EH (cell line): ENCODE results near the gene CLEC16A.
"Not testable (repeated sequence)": the region's sequence is repeated elsewhere in the genome, so short reads cannot be mapped to it uniquely, and the experiment has no call there.

ENCODE experiments used
- DNase-seq: peaks from one replicate; pipeline ENCODE4 v3.0.0-alpha.2; 2015; ENCODE audit warnings: low read depth

Gene CLEC16A

DNA sequence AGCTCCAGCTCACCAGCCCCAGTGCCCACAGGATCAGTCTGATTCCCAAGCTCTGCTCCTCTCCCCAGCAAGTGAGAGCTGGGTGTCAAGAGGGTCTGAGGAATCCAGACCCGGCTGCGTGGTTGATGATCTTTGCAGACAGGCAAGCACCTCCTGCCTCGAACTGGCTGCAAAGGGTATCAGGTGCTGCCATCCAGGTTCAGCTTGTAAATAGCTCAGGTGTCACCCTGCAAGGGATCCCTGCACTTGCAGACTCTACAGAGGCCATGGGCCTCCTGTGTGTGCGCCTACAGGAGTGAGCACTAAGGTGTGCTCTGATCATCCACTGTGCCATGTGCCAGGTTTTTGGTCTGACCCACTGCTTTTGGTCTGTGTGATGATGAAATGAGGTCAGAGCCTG is 18.3 kb upstream of the CLEC16A start:
- DNase-seq: no peak

DNA sequence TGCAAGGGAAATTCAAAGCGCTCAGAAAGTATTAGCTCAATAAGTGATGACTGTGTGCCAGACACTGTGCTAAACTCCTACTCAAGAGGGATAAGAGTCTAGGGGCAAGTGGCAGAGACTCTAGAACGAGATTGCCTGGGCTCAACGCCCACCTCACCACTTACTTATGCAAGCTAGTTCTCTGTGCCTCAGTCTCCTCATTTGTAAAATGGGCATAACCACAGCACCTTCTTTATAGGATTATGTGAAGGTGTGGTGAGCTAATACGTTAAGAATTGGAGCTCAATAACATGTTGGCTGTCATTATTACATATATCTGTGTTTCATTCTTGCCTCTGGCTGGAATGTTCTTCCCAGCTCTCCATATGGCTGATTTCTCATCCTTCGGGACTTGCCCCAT is 17.5 kb upstream of the CLEC16A start:
- no peak for DNase-seq

DNA sequence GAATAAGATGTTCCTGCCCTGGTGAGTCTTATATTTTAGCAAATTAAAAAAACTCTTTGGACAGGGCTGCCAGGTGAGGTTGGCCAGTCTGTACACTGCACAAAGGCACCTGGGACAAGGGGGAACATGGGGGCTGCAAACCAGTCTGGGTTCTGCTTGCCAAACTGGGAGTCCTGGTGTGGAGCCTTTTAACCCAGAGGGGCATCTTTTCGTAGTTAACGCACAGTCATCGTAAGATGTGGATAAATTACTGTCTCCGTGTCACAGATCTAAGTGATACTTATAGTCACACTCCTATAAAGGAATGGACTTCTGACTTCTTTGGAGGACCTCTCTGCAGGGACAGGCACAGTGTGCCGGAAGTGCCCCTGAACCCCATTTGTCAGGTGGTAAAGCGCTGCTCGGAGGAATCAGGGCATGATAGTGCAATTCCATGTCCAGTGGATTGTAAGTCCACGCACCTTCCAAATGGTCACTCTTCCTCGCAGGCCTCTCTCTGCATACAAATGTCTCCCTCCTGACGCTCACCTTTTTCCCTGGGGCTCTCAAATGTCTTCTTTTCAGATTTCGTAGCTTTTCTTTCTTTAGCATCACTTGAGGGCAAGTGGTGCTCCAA is 16.8 kb upstream of the CLEC16A start:
- no peak for DNase-seq

DNA sequence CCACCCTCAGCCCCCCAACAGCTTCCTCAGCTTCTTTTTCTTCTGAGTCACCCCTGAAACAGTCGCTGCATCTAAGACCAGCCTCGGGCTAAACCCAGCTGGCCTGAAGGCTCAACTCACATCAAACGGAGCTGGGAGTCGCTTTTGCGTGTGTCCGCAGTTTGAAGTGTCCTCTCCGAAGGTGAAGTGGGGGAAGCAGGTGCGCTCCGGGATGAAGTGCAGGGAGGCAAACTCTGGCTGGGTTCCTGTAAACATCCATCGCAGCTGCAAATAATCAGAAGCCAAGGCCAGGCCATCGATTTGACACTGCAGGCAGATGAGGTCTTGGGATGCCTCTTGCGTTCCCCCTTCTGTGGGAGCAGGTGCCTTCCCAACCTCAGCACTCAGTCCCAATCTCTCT is 15.3 kb upstream of the CLEC16A start:
- DNase-seq: not testable (repeated sequence)

DNA sequence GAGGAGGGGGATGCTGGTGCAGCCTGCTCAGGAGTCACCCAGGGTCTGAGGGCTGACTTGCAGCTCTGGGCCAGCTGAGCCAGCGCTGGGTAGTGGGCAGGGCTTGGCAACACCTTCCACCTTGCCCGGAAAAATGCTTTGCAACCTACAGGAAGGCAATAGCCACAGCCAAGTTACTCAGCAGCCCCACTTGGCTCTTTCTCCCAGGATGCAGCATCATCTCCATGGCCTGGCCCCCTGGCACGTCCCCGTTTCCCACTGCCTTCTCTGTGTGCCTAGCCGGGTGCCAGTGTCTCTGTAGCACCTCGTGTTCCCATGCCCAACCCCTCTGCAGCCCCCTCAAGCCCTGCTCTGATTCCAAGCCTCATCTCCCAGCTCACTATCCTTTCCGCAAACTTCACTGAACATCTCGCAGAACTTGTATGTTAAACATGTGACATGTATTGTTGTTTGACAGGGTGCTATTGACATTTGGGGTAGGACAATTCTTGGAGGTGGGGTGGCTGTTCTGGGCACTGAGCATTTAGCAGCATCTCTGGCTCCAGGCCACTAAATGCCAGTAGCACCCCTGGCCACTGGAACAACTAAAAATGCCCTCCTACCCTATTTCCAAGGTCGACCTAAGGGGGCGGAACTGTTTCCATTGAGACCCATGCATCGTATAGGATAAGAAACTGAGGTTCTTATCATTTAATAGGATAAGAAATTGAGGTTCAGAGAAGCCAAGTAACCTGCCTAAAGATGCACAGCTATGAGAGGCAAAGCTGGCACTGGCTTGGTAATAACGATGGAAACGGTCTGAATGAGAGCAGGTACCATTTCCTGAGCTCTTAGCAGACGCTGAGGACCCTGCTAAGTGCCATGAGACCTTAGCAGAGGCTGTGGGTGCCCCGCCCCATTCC is 14.3 kb upstream of the CLEC16A start:
- DNase-seq: no peak

DNA sequence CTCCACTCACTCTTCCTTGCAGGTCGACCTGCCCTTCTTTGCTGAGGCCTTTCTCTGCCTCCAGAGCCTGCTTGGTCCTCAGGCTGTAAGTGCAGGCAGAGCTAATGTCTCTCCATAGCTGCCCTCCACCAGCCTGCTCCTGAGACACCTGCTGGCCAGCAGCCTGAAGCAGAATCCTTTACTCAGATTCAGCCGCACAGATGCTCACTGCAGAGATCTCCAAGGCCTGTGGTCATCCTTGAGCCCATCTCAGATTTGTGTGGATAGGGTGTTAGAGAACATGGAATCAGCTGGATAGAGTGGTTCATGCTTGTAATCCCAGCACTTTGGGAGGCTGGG is 13.6 kb upstream of the CLEC16A start:
- no peak for DNase-seq

DNA sequence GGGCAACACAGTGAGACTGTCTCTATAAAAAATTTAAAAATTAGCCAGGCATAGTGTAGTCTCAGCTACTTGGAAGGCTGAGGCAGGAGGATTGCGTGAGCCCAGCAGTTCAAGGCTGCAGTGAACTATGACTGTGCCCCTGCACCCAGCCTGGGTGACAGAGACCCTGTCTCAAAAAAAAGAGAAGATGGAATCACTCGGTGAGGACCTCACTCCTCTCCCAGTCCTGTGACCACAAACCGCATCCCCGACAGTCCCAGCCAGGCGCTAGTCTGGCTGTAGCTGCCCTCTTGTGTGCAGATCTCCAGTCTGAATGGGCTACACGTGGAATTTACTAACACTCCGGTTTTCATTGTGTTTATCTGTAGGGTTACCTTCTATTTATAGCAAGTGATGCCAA is 13.2 kb upstream of the CLEC16A start:
- no peak for DNase-seq

DNA sequence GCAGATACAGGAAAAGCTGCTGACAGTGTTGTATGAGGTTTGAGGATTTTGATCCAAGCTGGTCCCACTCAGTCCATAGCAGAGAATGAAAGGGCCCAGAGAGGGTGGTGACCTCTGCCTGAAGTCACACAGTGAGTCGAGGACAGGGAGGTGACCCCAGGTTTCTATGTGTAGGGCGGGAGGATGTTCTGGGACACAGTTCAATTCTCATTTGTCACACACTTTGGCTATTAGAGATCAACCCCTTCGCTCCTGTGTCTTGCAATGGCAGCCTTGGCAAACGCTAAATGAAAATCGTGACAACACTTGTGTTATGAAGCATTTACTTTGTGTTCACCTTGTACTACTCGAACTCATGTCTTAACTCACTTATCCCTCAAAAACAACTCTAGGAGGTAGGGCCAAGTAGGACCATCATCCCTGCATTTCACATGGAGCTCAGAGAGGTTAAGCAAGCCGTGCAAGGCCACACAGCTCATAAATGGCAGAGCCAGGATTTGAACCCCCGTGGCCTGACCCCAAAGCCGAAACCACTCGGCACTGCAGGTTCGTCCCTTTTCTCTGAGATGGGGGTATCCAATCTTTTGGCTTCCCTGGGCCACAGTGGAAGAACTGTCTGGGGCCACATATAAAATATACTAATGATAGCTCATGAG is 12.3 kb upstream of the CLEC16A start:
- DNase-seq: no peak

DNA sequence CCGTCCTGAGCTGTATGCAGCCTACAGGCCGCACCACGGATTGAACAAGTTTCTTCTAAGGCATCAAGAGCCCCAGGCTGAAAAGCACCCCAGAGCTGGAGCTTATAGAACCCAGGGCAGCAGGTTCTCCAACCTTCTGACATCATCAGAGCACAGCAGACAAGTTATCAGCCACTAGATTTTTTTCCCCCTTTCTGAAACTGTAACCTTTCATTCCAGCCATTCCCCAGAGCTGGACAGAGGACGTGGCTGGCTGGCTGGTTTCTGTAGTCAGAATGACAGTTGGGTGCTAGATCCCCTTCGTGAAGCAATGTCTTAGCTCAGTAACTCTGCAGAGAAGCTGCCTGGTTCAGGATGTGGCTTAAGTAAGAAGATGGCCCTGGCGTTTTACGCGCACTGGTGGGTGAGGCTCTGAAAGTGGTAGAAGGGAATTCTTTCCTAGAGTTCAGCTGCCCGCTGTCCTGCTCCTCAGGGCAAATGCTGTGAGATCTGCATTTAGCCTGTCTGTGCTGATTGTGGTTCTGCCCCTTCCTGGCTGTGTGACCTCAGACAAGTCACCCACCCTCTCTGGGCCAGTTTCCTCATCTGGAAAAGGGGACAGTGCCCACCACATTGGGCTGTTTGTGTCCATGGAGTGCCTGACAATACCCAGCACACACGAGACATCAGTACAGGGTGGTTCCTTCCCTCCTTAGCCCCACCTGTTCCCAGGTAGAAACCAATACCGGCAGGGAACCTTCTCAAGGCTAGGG is 11.2 kb upstream of the CLEC16A start:
- no peak for DNase-seq

DNA sequence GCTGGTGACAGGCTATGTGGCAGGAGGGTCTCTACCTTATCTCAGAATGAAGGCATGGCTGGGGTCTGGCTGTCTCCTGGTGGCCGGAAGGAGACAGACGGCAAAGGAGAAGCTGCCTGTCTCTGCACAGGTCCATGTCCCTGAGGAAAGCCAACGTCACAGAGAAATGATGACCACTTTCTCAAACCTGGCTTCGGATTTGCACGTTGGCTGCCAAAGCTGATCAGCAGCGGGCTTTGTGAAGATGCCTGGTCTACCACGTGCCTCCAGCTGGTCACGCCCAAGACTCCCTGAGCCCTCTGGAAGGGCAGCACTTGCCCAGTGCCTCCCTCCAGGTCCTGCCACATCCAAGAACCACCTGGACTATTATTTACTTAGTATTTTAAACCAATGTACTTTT is 10.5 kb upstream of the CLEC16A start:
- no peak for DNase-seq

DNA sequence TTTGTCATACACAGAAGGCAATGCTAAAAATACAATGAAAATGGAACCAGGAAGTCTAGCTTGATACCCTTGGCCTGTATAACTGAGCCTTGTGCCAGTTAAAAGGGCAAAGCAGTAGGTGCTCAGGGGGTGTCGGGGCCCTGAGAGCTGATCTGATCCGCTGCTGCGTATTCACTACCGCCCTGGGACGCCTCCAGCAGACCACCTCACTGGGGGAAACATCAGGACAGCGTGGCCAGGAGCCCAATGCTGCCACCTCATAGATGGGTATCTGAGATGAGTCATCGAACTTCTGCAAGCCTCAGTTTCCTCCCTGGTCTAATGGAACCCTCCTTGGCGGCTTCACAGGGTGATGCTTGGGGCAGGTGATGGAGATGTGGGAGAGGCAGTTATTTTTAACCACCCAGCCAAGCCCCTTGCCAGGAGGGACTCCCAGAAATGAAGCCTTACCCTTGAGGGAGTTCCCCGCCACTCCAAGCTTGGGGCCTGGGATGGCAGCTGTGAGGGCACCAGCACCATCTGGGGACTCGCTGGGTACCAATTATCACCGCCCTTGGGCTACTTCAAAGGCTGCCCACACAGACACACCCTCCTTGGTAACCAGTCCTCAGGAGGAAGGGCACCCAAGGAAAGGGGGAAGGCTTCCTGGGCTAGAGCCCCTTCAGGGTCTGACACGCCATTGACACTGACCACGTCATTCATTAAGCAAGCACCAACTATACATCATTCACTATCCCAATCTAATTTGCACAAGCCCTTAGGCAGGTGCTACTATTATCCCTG is 9.8 kb upstream of the CLEC16A start:
- DNase-seq: no peak

DNA sequence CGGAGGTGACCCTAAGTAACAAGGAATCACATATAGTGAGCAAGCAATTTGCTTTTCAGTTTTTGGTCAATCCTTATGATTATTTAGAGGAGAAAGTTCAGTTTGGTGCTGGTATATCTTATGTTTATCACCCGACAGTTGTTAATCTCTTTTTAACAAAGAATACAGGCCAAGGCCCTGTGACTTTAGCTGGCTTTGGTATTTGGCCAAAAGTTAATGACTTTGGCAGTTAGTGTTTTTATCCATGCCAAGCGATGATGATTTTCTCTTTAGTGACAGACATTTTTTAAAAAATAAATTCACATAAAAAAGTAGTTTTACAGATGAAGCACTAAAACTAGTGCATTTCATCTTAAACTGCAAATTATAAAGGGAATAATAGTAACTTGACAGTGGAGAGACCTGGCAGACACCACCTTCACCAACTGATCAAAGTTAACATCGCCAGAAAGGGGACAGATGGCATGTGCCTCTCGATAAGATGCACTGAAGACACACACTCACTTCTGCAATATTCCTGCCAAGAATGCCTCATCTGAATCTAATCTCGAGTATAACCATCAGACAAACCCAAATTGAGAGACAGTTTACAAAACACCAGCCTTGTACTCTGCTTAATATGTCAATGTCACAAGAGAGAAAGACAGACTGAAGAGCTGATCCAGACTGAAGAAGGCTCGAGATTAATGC is 9.0 kb upstream of the CLEC16A start:
- DNase-seq: no peak

DNA sequence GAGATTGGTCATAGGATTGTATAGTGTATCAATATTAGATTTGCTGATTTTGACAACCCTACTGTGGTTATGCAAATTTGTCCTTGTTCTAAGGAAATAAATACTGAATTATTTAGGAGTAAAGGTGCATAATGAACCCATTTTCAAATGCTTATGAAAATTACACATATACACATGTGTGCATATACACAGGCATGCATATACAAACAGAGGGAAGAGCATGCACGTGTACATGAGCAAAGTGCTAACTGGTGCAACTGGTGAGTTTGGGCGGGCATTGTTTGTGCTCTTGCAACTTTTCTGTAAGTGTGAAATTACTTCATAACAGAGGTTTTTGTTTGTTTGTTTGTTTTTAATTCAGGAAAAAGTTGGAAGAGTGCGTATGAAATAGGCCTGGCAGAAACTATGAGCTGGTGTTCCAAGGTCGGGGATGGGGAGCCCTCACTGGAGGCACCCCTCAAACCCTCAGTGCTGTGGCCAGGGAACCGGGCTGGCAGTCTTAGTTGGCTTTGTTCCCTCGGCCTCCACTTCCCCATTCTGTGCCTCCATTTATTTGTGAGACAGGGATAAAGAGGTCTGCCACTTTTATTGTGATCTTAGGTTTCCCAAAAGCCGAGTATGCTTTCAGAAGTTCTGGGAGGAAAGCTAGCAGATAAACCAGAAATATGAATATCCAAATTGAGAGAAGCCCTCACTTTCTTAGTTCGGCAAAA is 7.9 kb upstream of the CLEC16A start:
- DNase-seq: no peak

DNA sequence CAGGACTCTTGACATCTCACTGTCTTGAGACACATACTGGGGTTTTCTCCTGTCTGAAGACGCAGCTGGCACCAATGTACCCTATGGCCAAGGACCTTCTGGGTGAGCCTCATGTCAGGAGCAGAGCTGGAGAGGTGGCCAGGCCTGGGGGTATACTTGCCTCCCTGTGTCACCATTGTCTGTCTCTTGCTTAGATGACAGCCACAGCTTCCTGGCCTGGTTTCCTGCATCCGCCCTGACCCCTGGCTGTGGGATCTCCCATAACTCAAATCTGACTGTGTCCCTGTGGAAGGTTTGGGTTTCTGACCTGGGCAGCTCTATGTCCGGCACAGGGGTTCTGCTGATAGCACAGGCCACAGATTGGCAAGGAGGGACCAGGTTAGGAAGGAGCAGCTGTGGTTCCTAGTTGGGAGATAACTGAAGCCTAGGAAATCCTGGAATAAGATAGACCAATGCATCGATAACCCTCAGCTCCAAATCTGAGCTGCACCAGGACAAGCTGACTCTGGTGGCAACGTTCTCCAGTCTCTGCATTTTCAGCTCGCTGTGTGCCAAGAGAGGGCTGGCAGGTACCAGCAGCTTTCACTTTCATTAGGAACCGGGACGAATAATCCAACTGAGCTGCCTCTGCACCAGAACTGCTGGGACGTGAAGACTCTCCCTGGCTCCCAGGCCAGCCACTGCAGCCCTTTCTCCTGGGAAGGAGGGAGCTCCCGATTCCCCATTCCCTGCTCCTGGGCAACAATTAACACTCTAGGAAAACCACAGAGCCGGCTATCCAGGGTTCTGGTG is 7.1 kb upstream of the CLEC16A start:
- no peak for DNase-seq

DNA sequence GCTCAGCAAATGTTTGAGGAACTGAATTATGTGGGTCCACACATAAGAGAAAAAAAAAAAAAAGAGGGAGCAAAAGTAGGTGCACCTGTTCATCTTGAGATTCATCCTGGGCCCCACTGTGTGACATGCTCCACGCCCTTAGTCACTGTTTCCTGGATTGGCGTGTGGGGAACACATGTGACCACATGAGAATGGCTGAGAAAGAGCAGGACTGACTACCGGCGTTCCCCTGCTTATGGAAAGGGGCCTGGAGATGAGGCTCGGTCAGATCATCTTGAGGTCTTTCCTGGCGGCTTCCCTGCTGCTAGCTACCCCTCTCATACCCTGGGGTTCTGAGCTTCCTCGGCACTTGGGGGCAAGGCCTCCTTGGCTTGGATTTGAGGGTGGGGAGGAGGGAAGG is 6.0 kb upstream of the CLEC16A start:
- DNase-seq: no peak

DNA sequence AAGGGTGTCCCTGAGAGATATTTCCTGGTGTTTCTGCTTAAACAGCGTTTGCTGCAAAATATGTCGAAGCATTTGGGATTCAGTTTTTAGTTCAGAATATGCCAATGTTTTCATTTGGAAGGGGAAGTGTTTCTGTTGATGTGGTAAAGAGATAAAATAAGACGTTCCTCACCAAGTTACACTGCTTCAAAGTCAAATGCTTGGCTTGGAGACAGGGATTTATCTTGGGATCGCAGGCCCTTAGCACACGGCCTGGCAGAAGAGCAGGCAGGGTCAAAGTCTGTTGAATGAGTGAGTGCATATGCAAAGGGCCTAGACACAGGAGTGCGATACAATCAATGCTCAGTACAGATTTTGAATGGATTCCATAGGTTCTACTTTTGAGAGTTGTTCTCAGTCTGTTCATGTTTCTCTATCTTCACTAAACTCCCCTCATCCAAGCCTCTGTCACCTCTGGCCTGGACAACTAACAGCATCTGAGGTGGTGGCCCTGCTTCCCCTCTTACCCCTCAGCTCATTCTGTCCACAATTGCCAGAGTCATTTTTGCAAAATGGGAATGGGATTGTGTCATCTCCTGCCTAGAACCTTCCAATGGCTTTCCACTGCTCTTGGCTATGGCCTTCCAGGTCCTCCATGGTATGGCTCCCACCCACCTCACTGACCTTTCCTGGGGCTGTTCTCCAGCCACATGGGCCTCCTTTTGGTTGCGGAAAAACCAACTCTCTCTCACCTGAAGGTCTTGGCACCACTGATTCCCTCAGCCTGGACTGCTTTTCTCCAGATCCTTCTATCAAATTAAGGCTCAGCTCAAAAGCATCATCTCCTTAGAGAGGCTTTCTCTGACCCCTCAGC is 5.3 kb upstream of the CLEC16A start:
- DNase-seq: no peak

DNA sequence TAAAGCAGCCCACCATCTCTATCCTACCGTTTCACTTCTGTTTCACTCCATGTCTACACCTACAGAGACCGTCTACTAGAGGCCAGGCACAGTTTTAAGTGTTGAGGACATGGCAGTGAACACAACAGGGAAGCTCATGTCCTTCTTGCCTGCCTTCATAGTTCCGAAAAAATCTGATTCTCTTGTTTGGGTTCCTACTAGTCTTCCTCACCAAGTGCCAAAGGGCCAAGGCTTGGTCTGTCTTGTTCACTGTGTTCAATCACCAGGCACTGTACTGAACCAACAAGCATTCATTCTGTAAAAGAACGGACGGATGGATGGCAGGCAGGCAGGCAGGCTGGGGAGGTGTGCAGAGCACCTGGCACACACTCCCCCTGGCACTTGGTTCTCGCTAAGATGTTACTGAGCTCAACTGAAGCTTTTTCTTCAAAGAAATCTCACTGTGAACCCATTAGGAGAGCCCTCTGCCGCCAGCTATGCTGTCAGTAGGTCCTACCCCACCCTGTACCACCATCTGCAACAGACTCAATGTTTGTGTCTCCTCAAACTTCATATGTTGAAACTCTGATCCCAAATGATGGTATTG is 4.6 kb upstream of the CLEC16A start:
- DNase-seq: no peak

DNA sequence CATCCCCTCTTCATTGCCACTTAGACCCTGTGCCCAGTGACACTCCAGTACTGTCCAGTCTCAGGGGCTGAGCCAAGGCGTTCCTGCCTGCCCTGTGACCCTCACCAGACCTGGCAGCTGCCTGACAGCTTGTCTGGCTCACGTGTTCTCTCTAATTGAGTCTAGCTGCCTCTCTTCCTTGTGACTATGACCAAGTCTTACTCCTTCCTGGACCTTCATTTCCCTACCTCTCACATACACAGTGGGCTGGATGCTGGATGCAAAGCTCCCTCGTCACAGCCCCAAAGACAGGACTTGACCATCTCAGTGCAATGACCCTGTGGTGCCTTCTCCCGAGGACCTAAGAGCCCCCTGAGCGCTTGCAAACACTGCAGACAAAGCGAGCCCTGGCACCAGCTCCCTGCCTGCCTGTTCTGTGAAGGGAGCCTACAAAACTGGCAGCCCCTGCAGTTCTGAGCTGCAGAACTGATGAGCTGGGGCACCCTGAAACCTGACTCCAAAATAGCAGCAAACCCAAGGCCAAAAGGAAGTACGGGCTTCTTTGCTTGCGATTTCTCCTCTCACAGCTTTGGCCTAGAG is 3.8 kb upstream of the CLEC16A start:
- no peak for DNase-seq
